Measurements from ENCODE around the gene RHBDF2. TPM values are rescaled to one million over a fixed set of nuclear protein-coding genes. Genes with fewer than 3 reads are reported as not detected.

Gene RHBDF2
- total and polyA plus RNA-seq, 2 donors (not counting 3 experiments of a cell fraction or from before 2014, with no cell fraction given), result 25.5 to 38.5 TPM

DNA sequence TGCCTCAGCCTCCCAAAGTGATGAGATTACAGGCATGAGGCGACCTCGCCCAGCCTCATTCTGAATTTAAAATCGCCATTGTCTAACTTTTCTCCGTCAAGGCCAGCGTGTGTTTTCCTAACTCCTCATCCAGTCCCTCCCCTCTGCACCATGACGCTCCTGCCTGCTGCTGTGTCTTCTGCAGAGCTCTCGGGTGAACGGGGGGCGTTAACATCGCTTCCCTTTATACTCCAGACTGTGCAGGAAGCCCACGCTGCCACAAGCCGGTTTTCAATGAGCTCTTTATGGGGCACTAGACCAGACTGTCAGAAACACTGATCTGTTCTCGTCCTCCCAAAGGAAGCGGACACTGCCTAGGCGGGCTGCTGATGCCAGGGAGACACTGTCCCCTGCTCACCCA, 20.6 kb downstream of the RHBDF2 start:
- Histone ChIP-seq H2AFZ (ENCODE audit: low read depth, low read length) (no peak overlapping the region), H3K79me2 (ENCODE audit: control insufficient read depth, insufficient read depth, low read length) (no peaks in the 10 kb centered on the region), H4K20me1 (replicated peaks; ENCODE audit: control insufficient read depth, extremely low read depth, insufficient read depth, low read length) (no peaks in the 10 kb centered on the region), H3K27ac (ENCODE audit: insufficient read depth, low read depth, low read length) (no peak overlapping the region), H3K9me3 (replicated peaks; ENCODE audit: control insufficient read depth, insufficient read depth, low read length) (no peaks in the 10 kb centered on the region), H3K36me3 (ENCODE audit: control insufficient read depth in 2 of 2, extremely low read depth in 1 of 2, insufficient read depth in 2 of 2, low read length in 2 of 2) (peaks cover 0 to 4% of the 10 kb centered on the region in 2 experiments), H3K9ac (replicated peaks; ENCODE audit: extremely low read depth, insufficient read depth, low read length) (no peak overlapping the region), H3K27me3 (ENCODE audit: control insufficient read depth in 2 of 2, insufficient read depth in 2 of 2, low read length in 2 of 2) (no peaks in the 10 kb centered on the region), H3K4me1 (ENCODE audit: control insufficient read depth, extremely low read depth, insufficient read depth, low read length) (peaks cover 12% of the 10 kb centered on the region), H3K4me3 (replicated peaks in 1 of 3; ENCODE audit: insufficient read depth in 1 of 3, low read depth in 1 of 3, low read length in 3 of 3) (no peak overlapping the region), H3K4me2 (ENCODE audit: insufficient read depth, low read length) (no peak overlapping the region), H3K9me1 (replicated peaks; ENCODE audit: control insufficient read depth, extremely low read depth, insufficient read depth, low read length) (no peaks in the 10 kb centered on the region)
- ChIA-PET CTCF (interaction anchor here (1.0 kb wide), 3 partner anchors 12 to 22 kb away, joined by 3 to 4 read pairs (median 3); no protein-coding TSS in a partner anchor), POLR2A (no interaction called here)
- DNase-seq (ENCODE audit: low read depth, low spot score), result no peak
- no TSS peak for BruUV-seq (replicated peaks)
- TF ChIP-seq EZH2 (IDR thresholded peaks at IDR 0.05; ENCODE audit: borderline replicate concordance, low read depth, low read length, severe bottlenecking) (no peak), POLR2A (IDR thresholded peaks at IDR 0.05; ENCODE audit: low read depth, low read length) (no peak), GATA2 (IDR thresholded peaks at IDR 0.05; ENCODE audit: insufficient read depth, insufficient read length, low read depth, low read length) (no peak), FOS (IDR thresholded peaks at IDR 0.05; ENCODE audit: borderline replicate concordance, insufficient read depth, low read length) (no peak), JUN (IDR thresholded peaks at IDR 0.05; ENCODE audit: borderline replicate concordance, insufficient read depth, insufficient read length, low read depth) (no peak), MYC (IDR thresholded peaks at IDR 0.05; ENCODE audit: low read depth, low read length) (no peak), POLR2AphosphoS5 (IDR thresholded peaks at IDR 0.05; ENCODE audit: insufficient read depth, low read depth, low read length) (no peak)
- TF ChIP-seq, protein P1, sequence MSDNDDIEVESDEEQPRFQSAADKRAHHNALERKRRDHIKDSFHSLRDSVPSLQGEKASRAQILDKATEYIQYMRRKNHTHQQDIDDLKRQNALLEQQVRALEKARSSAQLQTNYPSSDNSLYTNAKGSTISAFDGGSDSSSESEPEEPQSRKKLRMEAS (IDR thresholded peaks at IDR 0.05; ENCODE audit: insufficient read depth, insufficient read length), result no peak
- TF ChIP-seq, protein P2, sequence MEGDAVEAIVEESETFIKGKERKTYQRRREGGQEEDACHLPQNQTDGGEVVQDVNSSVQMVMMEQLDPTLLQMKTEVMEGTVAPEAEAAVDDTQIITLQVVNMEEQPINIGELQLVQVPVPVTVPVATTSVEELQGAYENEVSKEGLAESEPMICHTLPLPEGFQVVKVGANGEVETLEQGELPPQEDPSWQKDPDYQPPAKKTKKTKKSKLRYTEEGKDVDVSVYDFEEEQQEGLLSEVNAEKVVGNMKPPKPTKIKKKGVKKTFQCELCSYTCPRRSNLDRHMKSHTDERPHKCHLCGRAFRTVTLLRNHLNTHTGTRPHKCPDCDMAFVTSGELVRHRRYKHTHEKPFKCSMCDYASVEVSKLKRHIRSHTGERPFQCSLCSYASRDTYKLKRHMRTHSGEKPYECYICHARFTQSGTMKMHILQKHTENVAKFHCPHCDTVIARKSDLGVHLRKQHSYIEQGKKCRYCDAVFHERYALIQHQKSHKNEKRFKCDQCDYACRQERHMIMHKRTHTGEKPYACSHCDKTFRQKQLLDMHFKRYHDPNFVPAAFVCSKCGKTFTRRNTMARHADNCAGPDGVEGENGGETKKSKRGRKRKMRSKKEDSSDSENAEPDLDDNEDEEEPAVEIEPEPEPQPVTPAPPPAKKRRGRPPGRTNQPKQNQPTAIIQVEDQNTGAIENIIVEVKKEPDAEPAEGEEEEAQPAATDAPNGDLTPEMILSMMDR (IDR thresholded peaks at IDR 0.05; ENCODE audit: extremely low read depth in 1 of 2, insufficient read depth in 1 of 2, low read depth in 1 of 2, low read length in 2 of 2), result no peak
- dilution Hi-C loops (cut with MboI; ENCODE audit: extremely low pct_ligation_motif_present, low sequenced_read_pairs) (no loop called here), intact Hi-C loops (cut with micrococcal nuclease) (loop anchor here (1.0 kb wide), 1 partner anchor 43 kb away; no protein-coding TSS in a partner anchor)
- no peak for FAIRE-seq
